Neuronal stem cell (in vitro differentiated cells): ENCODE data around the gene NELL1.

Source experiments
- DNase-seq: peaks from one replicate; pipeline ENCODE4 v3.0.0-alpha.2; 2013; ENCODE audit warnings: low spot score
- H2AFZ ChIP-seq: one replicate; pipeline ENCODE4 v1.6.1; 2013; ENCODE audit warnings: mild to moderate bottlenecking, low read length, inconsistent platforms
- H2AK5ac ChIP-seq: 2 replicates; pipeline ENCODE4 v1.6.1; 2013; ENCODE audit warnings: low read depth, mild to moderate bottlenecking, inconsistent platforms, low read length, moderate library complexity, mixed read lengths
- H2BK120ac ChIP-seq: 2 replicates; pipeline ENCODE4 v1.6.1; 2013; ENCODE audit warnings: low read depth, mild to moderate bottlenecking, inconsistent platforms, low read length, moderate library complexity, mixed read lengths
- H2BK12ac ChIP-seq: one replicate; pipeline ENCODE4 v1.6.1; 2013; ENCODE audit warnings: low read length, inconsistent platforms
- H2BK15ac ChIP-seq: 2 replicates; pipeline ENCODE4 v1.6.1; 2013; ENCODE audit warnings: mild to moderate bottlenecking, low read length, inconsistent platforms, mixed read lengths
- H2BK5ac ChIP-seq: one replicate; pipeline ENCODE4 v1.6.1; 2013; ENCODE audit warnings: inconsistent platforms, mild to moderate bottlenecking, low read length, moderate library complexity
- H3K14ac ChIP-seq: one replicate; pipeline ENCODE4 v1.6.1; 2013; ENCODE audit warnings: low read length, inconsistent platforms
- H3K18ac ChIP-seq: 2 replicates; pipeline ENCODE4 v1.6.1; 2013; ENCODE audit warnings: low read length, inconsistent platforms
- H3K23ac ChIP-seq: 2 replicates; pipeline ENCODE4 v1.6.1; 2013; ENCODE audit warnings: low read depth, mild to moderate bottlenecking, mixed read lengths, low read length, inconsistent platforms; ENCODE audit not compliant: poor library complexity
- H3K27ac ChIP-seq: replicated peaks from 3 replicates; pipeline ENCODE4 v1.5.1; 2013; ENCODE audit warnings: low read length, inconsistent platforms
- H3K27me3 ChIP-seq, 3 experiments: 2 replicates each; pipeline ENCODE4 v1.6.1; 2013; ENCODE audit warnings: low read length in 3 of 3, mild to moderate bottlenecking in 2 of 3, inconsistent platforms in 1 of 3, low read depth in 1 of 3, mixed read lengths in 1 of 3, moderate library complexity in 1 of 3; ENCODE audit not compliant: control insufficient read depth in 3 of 3, insufficient read depth in 3 of 3
- H3K36me3 ChIP-seq, 2 donors: replicated peaks in 1 of 2; 2 replicates each; pipeline ENCODE4 v1.6.1; 2013; ENCODE audit warnings: low read length in 2 of 2; ENCODE audit not compliant: control insufficient read depth in 2 of 2, insufficient read depth in 2 of 2
- H3K4ac ChIP-seq: 2 replicates; pipeline ENCODE4 v1.6.1; 2013; ENCODE audit warnings: inconsistent platforms, mild to moderate bottlenecking, low read length, moderate library complexity
- H3K4me1 ChIP-seq, 2 donors: 1 replicate in 1 of 2; 2 replicates in 1 of 2; pipeline ENCODE4 v1.6.1; 2013; ENCODE audit warnings: low read length in 2 of 2, low read depth in 1 of 2; ENCODE audit not compliant: control insufficient read depth in 2 of 2, insufficient read depth in 1 of 2
- H3K4me2 ChIP-seq: one replicate; pipeline ENCODE4 v1.6.1; 2013; ENCODE audit warnings: mild to moderate bottlenecking, low read length, inconsistent platforms; ENCODE audit not compliant: insufficient read depth, poor library complexity, severe bottlenecking
- H3K4me3 ChIP-seq, 2 donors: 2 replicates each; pipeline ENCODE4 v1.5.1; 2013; ENCODE audit warnings: low read length in 2 of 2, mild to moderate bottlenecking in 2 of 2, inconsistent platforms in 1 of 2, moderate library complexity in 1 of 2
- H3K79me1 ChIP-seq: one replicate; pipeline ENCODE4 v1.6.1; 2013; ENCODE audit warnings: low read depth, mild to moderate bottlenecking, inconsistent platforms, low read length, moderate library complexity
- H3K9ac ChIP-seq: one replicate; pipeline ENCODE4 v1.6.1; 2013; ENCODE audit warnings: mild to moderate bottlenecking, low read depth, low read length, inconsistent platforms; ENCODE audit not compliant: poor library complexity
- H3K9me3 ChIP-seq, 2 donors: replicated peaks in 1 of 2; 2 replicates each; pipeline versions ENCODE3 to v1.6.1; 2013; ENCODE audit warnings: low read length in 2 of 2, mild to moderate bottlenecking in 2 of 2, inconsistent platforms in 1 of 2, low read depth in 1 of 2, mixed read lengths in 1 of 2, moderate library complexity in 1 of 2; ENCODE audit not compliant: control insufficient read depth in 2 of 2, insufficient read depth in 1 of 2
- H4K8ac ChIP-seq: one replicate; pipeline ENCODE4 v1.6.1; 2013; ENCODE audit warnings: low read depth, mild to moderate bottlenecking, inconsistent platforms, low read length, moderate library complexity
- H4K91ac ChIP-seq: one replicate; pipeline ENCODE4 v1.6.1; 2013; ENCODE audit warnings: low read length, low read depth, mild to moderate bottlenecking, inconsistent platforms; ENCODE audit not compliant: poor library complexity
- WGBS, 2 donors: extraction: QIAGEN DNeasy Blood & Tissue Kit; methylation state at CpG; one replicate each; pipeline ENCODE4 v1.1.7; 2013; ENCODE audit warnings: missing lambda C conversion rate in 2 of 2, mixed read lengths in 1 of 2; ENCODE audit not compliant: insufficient read length in 2 of 2, insufficient replicate concordance in 1 of 2; ENCODE audit errors: extremely low coverage in 2 of 2; 5-methylcytosine and 5-hydroxymethylcytosine counted together

NELL1 gene

GRCh38 chr11:21427726-21428125 is 758.3 kb downstream of the NELL1 start:
- H4K91ac ChIP-seq, result no peak overlapping the region
- no peak overlapping the region for H3K23ac ChIP-seq
- DNase-seq, result no peak
- H3K27ac ChIP-seq, result no peak overlapping the region
- no peak overlapping the region for H2BK120ac ChIP-seq
- H3K9me3 ChIP-seq, result no peaks in the 10 kb centered on the region
- no peak overlapping the region for H4K8ac ChIP-seq
- no peak overlapping the region for H3K4ac ChIP-seq
- H2BK5ac ChIP-seq, result no peak overlapping the region
- H2AK5ac ChIP-seq, result no peak overlapping the region
- H3K9ac ChIP-seq, result no peak overlapping the region
- H3K4me1 ChIP-seq, result no peaks in the 10 kb centered on the region
- no peak overlapping the region for H3K4me2 ChIP-seq
- H3K27me3 ChIP-seq, result no peaks in the 10 kb centered on the region
- H3K14ac ChIP-seq, result no peak overlapping the region
- no peak overlapping the region for H2BK15ac ChIP-seq
- no peak overlapping the region for H2BK12ac ChIP-seq
- H3K4me3 ChIP-seq, result no peak overlapping the region
- H3K18ac ChIP-seq, result no peak overlapping the region
- WGBS, 2 donors, result no CpG with 5 or more reads among the region's 1 CpG
- no peak overlapping the region for H2AFZ ChIP-seq
- H3K79me1 ChIP-seq, result no peaks in the 10 kb centered on the region
- no peaks in the 10 kb centered on the region for H3K36me3 ChIP-seq

GRCh38 chr11:21428796-21429195 is 759.4 kb downstream of the NELL1 start:
- Histone ChIP-seq H3K27ac (no peak overlapping the region), H2BK5ac (no peak overlapping the region), H4K91ac (no peak overlapping the region), H3K79me1 (no peaks in the 10 kb centered on the region), H4K8ac (no peak overlapping the region), H3K4me1 (no peaks in the 10 kb centered on the region), H2BK120ac (no peak overlapping the region), H2BK12ac (no peak overlapping the region), H3K4me3 (no peak overlapping the region), H2AK5ac (no peak overlapping the region), H3K4ac (no peak overlapping the region), H3K9me3 (no peaks in the 10 kb centered on the region), H3K14ac (no peak overlapping the region), H3K9ac (no peak overlapping the region), H3K23ac (no peak overlapping the region), H3K36me3 (no peaks in the 10 kb centered on the region), H3K27me3 (no peaks in the 10 kb centered on the region), H2AFZ (no peak overlapping the region), H3K4me2 (no peak overlapping the region), H3K18ac (no peak overlapping the region), H2BK15ac (no peak overlapping the region)
- DNase-seq, result no peak
- WGBS, 2 donors, result no CpG with 5 or more reads among the region's 1 CpG

- H3K4me3 ChIP-seq, result no peak overlapping the region
- no peaks in the 10 kb centered on the region for H3K9me3 ChIP-seq
- H4K8ac ChIP-seq, result no peak overlapping the region
- no peaks in the 10 kb centered on the region for H3K27me3 ChIP-seq
- no peak overlapping the region for H3K23ac ChIP-seq
- no peak overlapping the region for H2AFZ ChIP-seq
- no peak overlapping the region for H2BK12ac ChIP-seq
- no peak overlapping the region for H2AK5ac ChIP-seq
- no peak overlapping the region for H3K4me2 ChIP-seq
- no peak overlapping the region for H2BK15ac ChIP-seq
- H2BK5ac ChIP-seq, result no peak overlapping the region
- H2BK120ac ChIP-seq, result no peak overlapping the region
- no peak for DNase-seq
- no peak overlapping the region for H3K4ac ChIP-seq
- H4K91ac ChIP-seq, result no peak overlapping the region
- H3K36me3 ChIP-seq, result no peaks in the 10 kb centered on the region
- H3K18ac ChIP-seq, result no peak overlapping the region
- no peak overlapping the region for H3K27ac ChIP-seq
- H3K4me1 ChIP-seq, result no peaks in the 10 kb centered on the region
- no peak overlapping the region for H3K14ac ChIP-seq
- H3K79me1 ChIP-seq, result no peaks in the 10 kb centered on the region
- no peak overlapping the region for H3K9ac ChIP-seq
These were observed 760.0 kb downstream of the NELL1 start for GRCh38 chr11:21429401-21429800.

GRCh38 chr11:21430537-21430936 is 761.2 kb downstream of the NELL1 start:
- no peak overlapping the region for H3K4me2 ChIP-seq
- H2BK15ac ChIP-seq, result no peak overlapping the region
- no peaks in the 10 kb centered on the region for H3K4me1 ChIP-seq
- no peak overlapping the region for H3K27ac ChIP-seq
- H3K36me3 ChIP-seq, result no peaks in the 10 kb centered on the region
- H3K4me3 ChIP-seq, result no peak overlapping the region
- no peak overlapping the region for H2BK5ac ChIP-seq
- no peak overlapping the region for H3K4ac ChIP-seq
- no peak overlapping the region for H3K23ac ChIP-seq
- no peak overlapping the region for H3K14ac ChIP-seq
- no peak overlapping the region for H2BK12ac ChIP-seq
- no peak overlapping the region for H4K8ac ChIP-seq
- H3K9me3 ChIP-seq, result no peaks in the 10 kb centered on the region
- no peaks in the 10 kb centered on the region for H3K27me3 ChIP-seq
- no peak overlapping the region for H3K9ac ChIP-seq
- H2AFZ ChIP-seq, result no peak overlapping the region
- H3K18ac ChIP-seq, result no peak overlapping the region
- no peak overlapping the region for H2AK5ac ChIP-seq
- no peak overlapping the region for H4K91ac ChIP-seq
- no peak overlapping the region for H2BK120ac ChIP-seq
- no CpG with 5 or more reads among the region's 3 CpGs for WGBS, 2 donors
- DNase-seq, result no peak
- no peaks in the 10 kb centered on the region for H3K79me1 ChIP-seq
